K562 (cell line): Measurements from ENCODE around the gene POMGNT2.

Source experiments
- BMI1 ChIP-seq: fragments of 150-350 bp; IDR thresholded peaks from 2 replicates; pipeline ENCODE4 v1.6.1; 2014; ENCODE audit warnings: low read length
- E2F6 ChIP-seq, 2 experiments: IDR thresholded peaks; 2 replicates each; pipeline ENCODE4 v1.6.1; 2011; ENCODE audit warnings: borderline replicate concordance in 1 of 2, control low read depth in 1 of 2, low read depth in 1 of 2, low read length in 1 of 2, mild to moderate bottlenecking in 1 of 2, mixed read lengths in 1 of 2, moderate library complexity in 1 of 2; ENCODE audit not compliant: insufficient read depth in 1 of 2, insufficient read length in 1 of 2, poor library complexity in 1 of 2, severe bottlenecking in 1 of 2; ENCODE audit errors: extremely low read depth in 1 of 2
- FOXK1 ChIP-seq: sonication (generic); formaldehyde crosslinking; IDR thresholded peaks from 2 replicates; pipeline ENCODE4 v1.8.0; 2022; ENCODE audit warnings: missing genetic modification reagents, mild to moderate bottlenecking, borderline replicate concordance
- KLF13 ChIP-seq: fragments of 450-650 bp; IDR thresholded peaks from 2 replicates; pipeline ENCODE4 v1.6.1; 2016; ENCODE audit warnings: missing genetic modification characterization, low read depth, mild to moderate bottlenecking, missing compliant biosample characterization, moderate library complexity, borderline replicate concordance
- RCOR1 ChIP-seq, 2 experiments: IDR thresholded peaks; 2 replicates each; pipeline ENCODE4 v1.6.1; 2012; ENCODE audit warnings: low read depth in 2 of 2, low read length in 2 of 2, borderline replicate concordance in 1 of 2, improper control_type of control experiment in 1 of 2
- RNF2 ChIP-seq: sonication (generic); IDR thresholded peaks from 2 replicates; pipeline ENCODE4 v1.6.1; 2016
- ZNF511 ChIP-seq: sonication (generic); formaldehyde crosslinking; IDR thresholded peaks from 2 replicates; pipeline ENCODE4 v1.8.0; 2022; ENCODE audit warnings: mild to moderate bottlenecking, missing genetic modification reagents
- TF ChIP-seq, protein P1 (sequence below), 3 experiments: IDR thresholded peaks in 2 of 3; conservative IDR thresholded peaks in 1 of 3; 2 replicates each; pipeline ENCODE4 v1.5.1; 2011 to 2012; ENCODE audit warnings: low read length in 3 of 3, mild to moderate bottlenecking in 3 of 3, control low read depth in 2 of 3, improper control_type of control experiment in 1 of 3, inconsistent platforms in 1 of 3, low read depth in 1 of 3, mixed read lengths in 1 of 3, moderate library complexity in 1 of 3; ENCODE audit not compliant: insufficient read depth in 2 of 3

DNA sequence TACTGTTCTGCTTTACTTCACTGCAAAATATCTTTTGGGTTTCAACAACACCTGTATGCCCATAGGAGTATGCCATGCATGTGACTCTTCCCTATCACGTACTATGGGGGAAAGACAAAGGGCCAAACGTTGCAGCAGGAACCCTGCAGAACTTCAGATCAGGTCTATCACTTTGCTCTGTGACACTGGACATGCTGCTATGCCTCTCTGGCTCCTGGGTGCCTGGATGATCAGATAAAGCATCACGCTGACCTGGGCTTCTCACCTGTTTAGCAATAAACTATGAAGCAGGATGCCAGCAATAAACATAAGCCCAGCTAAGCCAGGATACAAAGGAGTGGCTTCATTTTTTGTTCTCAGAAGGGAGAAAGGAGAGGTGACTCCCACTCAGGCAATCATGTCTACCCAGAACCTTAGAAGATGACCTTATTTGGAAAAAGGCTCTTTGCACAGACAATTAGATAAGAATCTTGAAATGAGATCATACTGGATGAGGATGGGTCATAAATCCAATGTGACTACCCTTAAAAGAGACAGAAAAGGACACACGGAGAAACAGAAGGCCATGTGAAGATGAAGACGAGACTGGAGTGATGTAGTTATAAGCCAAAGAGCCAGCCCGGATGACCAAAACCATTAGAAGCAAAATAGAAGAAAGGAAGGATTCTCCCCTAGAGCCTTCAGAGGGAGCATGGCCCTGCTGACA, 19.3 kb downstream of the POMGNT2 start:
- TF ChIP-seq, protein P1, sequence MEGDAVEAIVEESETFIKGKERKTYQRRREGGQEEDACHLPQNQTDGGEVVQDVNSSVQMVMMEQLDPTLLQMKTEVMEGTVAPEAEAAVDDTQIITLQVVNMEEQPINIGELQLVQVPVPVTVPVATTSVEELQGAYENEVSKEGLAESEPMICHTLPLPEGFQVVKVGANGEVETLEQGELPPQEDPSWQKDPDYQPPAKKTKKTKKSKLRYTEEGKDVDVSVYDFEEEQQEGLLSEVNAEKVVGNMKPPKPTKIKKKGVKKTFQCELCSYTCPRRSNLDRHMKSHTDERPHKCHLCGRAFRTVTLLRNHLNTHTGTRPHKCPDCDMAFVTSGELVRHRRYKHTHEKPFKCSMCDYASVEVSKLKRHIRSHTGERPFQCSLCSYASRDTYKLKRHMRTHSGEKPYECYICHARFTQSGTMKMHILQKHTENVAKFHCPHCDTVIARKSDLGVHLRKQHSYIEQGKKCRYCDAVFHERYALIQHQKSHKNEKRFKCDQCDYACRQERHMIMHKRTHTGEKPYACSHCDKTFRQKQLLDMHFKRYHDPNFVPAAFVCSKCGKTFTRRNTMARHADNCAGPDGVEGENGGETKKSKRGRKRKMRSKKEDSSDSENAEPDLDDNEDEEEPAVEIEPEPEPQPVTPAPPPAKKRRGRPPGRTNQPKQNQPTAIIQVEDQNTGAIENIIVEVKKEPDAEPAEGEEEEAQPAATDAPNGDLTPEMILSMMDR (IDR thresholded peaks at IDR 0.05 in 2 of 3, conservative IDR thresholded peaks at IDR 0.05 in 1 of 3; ENCODE audit: insufficient read depth in 2 of 3, low read depth in 1 of 3, low read length in 3 of 3), result no peak
- TF ChIP-seq BMI1 (no peak), E2F6 (IDR thresholded peaks at IDR 0.05; ENCODE audit: borderline replicate concordance in 1 of 2, extremely low read depth in 1 of 2, insufficient read depth in 1 of 2, insufficient read length in 1 of 2, low read depth in 1 of 2, low read length in 1 of 2, poor library complexity in 1 of 2, severe bottlenecking in 1 of 2) (no peak), RCOR1 (IDR thresholded peaks at IDR 0.05; ENCODE audit: borderline replicate concordance in 1 of 2, low read depth in 2 of 2, low read length in 2 of 2) (peak in 1 of 2 experiments; percentile 32; a peak in 1 of 4 replicates), KLF13 (tag) (no peak), RNF2 (no peak), ZNF511 (CRISPR knock-in tag) (no peak), FOXK1 (CRISPR knock-in tag) (no peak)
